Ovary (tissue), 3 donors: ENCODE measurements around the gene PRELID3B.

Source experiments
- POLR2A ChIP-seq: fragments of 450-650 bp; IDR thresholded peaks from one replicate; pipeline ENCODE4 v1.6.1; 2017; ENCODE audit warnings: antibody characterized with exemption, mild to moderate bottlenecking, moderate library complexity
- TF ChIP-seq, protein P1 (sequence below), 3 donors: fragments of 450-650 bp in 2 of 3; fragments of 200-600 bp in 1 of 3; IDR thresholded peaks; one replicate each; pipeline versions ENCODE4 v1.5.1 to v1.8.0; 2016 to 2022; ENCODE audit warnings: antibody characterized with exemption in 3 of 3, mild to moderate bottlenecking in 1 of 3
- donor health status: DM: no; HTN: no; CAD: no.

DNA sequence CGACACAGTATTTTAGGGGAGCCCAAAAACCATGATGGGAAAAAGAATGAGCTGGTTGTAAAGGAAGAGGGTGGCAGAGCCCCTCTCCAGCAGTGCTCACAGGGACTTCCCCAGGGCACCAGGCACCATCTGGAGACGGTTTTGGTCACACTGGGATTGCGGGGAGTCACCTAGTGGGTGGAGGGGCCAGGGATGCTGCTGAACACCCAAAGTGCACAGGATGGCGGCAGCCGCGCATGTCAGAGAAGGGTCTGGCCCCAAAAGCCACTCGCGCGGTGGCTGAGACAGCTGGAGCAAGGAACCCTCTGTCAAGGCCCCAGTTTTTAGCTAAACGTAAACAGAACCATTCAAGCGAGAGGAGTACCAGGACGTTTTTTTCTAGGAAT lies 46.4 kb downstream of the PRELID3B start:
- no peak for TF ChIP-seq POLR2A
- TF ChIP-seq, protein P1, sequence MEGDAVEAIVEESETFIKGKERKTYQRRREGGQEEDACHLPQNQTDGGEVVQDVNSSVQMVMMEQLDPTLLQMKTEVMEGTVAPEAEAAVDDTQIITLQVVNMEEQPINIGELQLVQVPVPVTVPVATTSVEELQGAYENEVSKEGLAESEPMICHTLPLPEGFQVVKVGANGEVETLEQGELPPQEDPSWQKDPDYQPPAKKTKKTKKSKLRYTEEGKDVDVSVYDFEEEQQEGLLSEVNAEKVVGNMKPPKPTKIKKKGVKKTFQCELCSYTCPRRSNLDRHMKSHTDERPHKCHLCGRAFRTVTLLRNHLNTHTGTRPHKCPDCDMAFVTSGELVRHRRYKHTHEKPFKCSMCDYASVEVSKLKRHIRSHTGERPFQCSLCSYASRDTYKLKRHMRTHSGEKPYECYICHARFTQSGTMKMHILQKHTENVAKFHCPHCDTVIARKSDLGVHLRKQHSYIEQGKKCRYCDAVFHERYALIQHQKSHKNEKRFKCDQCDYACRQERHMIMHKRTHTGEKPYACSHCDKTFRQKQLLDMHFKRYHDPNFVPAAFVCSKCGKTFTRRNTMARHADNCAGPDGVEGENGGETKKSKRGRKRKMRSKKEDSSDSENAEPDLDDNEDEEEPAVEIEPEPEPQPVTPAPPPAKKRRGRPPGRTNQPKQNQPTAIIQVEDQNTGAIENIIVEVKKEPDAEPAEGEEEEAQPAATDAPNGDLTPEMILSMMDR (IDR thresholded peaks at IDR 0.05) = no peak
